SU-DHL-6 (cell line): ENCODE data around the gene TMEM164.
"Not testable (repeated sequence)": the region's sequence is repeated elsewhere in the genome, so short reads cannot be mapped to it uniquely, and the experiment has no call there.

ENCODE experiments used
- H2AFZ ChIP-seq: fragments of 200-600 bp; sonication (generic); 2 replicates; pipeline ENCODE4 v1.6.1; 2014; ENCODE audit warnings: low read depth, mild to moderate bottlenecking, moderate library complexity, mixed read lengths, antibody characterized with exemption, low read length; ENCODE audit not compliant: severe bottlenecking
- H3F3A ChIP-seq: fragments of 200-600 bp; shearing (Covaris generic); 2 replicates; pipeline ENCODE4 v1.6.0; 2016; ENCODE audit warnings: antibody characterized with exemption, mild to moderate bottlenecking; ENCODE audit not compliant: insufficient read depth
- H3K27ac ChIP-seq: fragments of 200-600 bp; sonication (generic); 2 replicates; pipeline ENCODE4 v1.5.1; 2016; ENCODE audit warnings: low read depth, mild to moderate bottlenecking, low read length, moderate library complexity, mixed read lengths
- H3K27me3 ChIP-seq: fragments of 200-600 bp; sonication (generic), shearing (Covaris generic); 2 replicates; pipeline ENCODE4 v1.6.0; 2014; ENCODE audit warnings: mild to moderate bottlenecking, low read length
- H3K36me3 ChIP-seq: fragments of 200-600 bp; sonication (generic); 2 replicates; pipeline ENCODE4 v1.6.1; 2014; ENCODE audit warnings: mild to moderate bottlenecking, low read length, mixed read lengths
- H3K4me2 ChIP-seq: fragments of 300-600, 200-600 bp; shearing (Covaris generic), sonication (generic); 2 replicates; pipeline ENCODE4 v1.6.0; 2014; ENCODE audit warnings: low read length, low read depth, mild to moderate bottlenecking; ENCODE audit not compliant: poor library complexity, severe bottlenecking
- H3K4me3 ChIP-seq: fragments of 200-600 bp; sonication (generic); 2 replicates; pipeline ENCODE4 v1.5.1; 2014; ENCODE audit warnings: antibody characterized with exemption, low read length, mild to moderate bottlenecking, mixed read lengths; ENCODE audit not compliant: insufficient read depth, poor library complexity, severe bottlenecking
- H3K79me2 ChIP-seq: fragments of 200-600 bp; sonication (generic); 2 replicates; pipeline ENCODE4 v1.6.1; 2014; ENCODE audit warnings: mild to moderate bottlenecking, low read length, moderate library complexity; ENCODE audit not compliant: insufficient read depth
- H3K9ac ChIP-seq: fragments of 200-600 bp; sonication (generic); 2 replicates; pipeline ENCODE4 v1.7.0; 2014; ENCODE audit warnings: mild to moderate bottlenecking, low read length
- H3K9me2 ChIP-seq: fragments of 200-600 bp; sonication (generic); replicated peaks from 2 replicates; pipeline ENCODE4 v1.6.1; 2014; ENCODE audit warnings: low read length; ENCODE audit not compliant: insufficient read depth
- H3K9me3 ChIP-seq: fragments of 200-600 bp; sonication (generic); 2 replicates; pipeline ENCODE4 v1.6.1; 2014; ENCODE audit warnings: low read length, mixed read lengths; ENCODE audit not compliant: insufficient read depth
- H4K20me1 ChIP-seq: fragments of 200-600 bp; sonication (generic); 2 replicates; pipeline ENCODE4 v1.6.1; 2014; ENCODE audit warnings: low read depth, mild to moderate bottlenecking, antibody characterized with exemption, low read length, moderate library complexity, mixed read lengths
- EZH2phosphoT487 ChIP-seq: fragments of 200-600 bp; sonication (generic), shearing (Covaris generic); conservative IDR thresholded peaks from 2 replicates; pipeline ENCODE4 v1.6.1; 2018; ENCODE audit warnings: mild to moderate bottlenecking, antibody characterized with exemption, low read length, moderate library complexity, mixed read lengths
- TF ChIP-seq, protein P1 (sequence below): fragments of 200-600 bp; sonication (generic); IDR thresholded peaks from one replicate; pipeline ENCODE4 v1.5.1; 2017; ENCODE audit warnings: antibody characterized with exemption, mild to moderate bottlenecking, low read length, moderate library complexity; ENCODE audit not compliant: insufficient read depth, poor library complexity, severe bottlenecking

The TMEM164 gene

DNA sequence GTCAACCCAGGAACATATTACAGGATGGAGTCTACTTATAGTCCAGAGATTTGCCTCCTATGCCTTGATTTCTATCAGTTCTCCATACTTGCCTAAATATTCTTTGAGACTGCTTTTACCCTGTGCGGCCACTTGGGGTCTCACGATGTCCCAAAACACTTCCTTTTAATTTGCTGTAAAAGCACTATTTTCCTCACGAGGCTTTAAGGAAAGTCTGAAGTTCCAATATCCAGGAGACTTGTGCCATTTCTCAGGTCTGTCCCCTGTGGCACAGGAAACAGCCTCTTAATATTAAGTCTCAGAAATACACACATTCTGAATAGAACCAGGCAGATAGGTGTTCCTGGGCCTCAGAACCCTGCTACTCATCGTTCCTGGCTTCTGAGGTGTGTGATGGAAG is 142.9 kb downstream of the TMEM164 start:
- peak overlapping the region; percentile 84 for H2AFZ ChIP-seq
- no peaks in the 10 kb centered on the region for H3K27me3 ChIP-seq

DNA sequence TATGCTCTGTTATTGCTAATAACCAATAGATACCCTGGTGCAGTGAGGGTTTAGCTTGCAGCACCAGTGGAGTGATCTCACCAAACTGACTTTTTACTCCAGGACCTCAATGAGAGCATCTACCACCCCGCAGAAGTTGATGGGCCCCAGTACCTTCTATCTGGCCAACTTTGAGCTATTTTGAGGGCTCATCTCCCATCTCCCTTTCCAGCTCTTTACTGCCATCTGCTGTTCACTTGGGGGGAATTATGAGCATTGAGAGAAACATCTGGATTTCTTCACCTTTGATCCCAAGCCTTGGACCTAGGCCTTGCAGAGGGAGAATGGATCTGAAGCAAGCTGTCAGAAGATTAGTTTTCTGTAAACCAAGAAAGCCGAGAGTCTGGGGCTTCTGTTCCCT is 143.6 kb downstream of the TMEM164 start:
- H3K27me3 ChIP-seq: no peaks in the 10 kb centered on the region
- H3F3A ChIP-seq: no peaks in the 10 kb centered on the region
- H3K4me3 ChIP-seq: no peak overlapping the region
- no peak overlapping the region for H3K9ac ChIP-seq
- no peak overlapping the region for H3K27ac ChIP-seq
- H3K4me2 ChIP-seq: no peak overlapping the region
- TF ChIP-seq, protein P1, sequence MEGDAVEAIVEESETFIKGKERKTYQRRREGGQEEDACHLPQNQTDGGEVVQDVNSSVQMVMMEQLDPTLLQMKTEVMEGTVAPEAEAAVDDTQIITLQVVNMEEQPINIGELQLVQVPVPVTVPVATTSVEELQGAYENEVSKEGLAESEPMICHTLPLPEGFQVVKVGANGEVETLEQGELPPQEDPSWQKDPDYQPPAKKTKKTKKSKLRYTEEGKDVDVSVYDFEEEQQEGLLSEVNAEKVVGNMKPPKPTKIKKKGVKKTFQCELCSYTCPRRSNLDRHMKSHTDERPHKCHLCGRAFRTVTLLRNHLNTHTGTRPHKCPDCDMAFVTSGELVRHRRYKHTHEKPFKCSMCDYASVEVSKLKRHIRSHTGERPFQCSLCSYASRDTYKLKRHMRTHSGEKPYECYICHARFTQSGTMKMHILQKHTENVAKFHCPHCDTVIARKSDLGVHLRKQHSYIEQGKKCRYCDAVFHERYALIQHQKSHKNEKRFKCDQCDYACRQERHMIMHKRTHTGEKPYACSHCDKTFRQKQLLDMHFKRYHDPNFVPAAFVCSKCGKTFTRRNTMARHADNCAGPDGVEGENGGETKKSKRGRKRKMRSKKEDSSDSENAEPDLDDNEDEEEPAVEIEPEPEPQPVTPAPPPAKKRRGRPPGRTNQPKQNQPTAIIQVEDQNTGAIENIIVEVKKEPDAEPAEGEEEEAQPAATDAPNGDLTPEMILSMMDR: peak; percentile 31
- TF ChIP-seq EZH2phosphoT487: no peak
- H3K9me2 ChIP-seq: no peaks in the 10 kb centered on the region
- H4K20me1 ChIP-seq: no peaks in the 10 kb centered on the region
- H3K36me3 ChIP-seq: no peaks in the 10 kb centered on the region
- peak overlapping the region; percentile 84 for H2AFZ ChIP-seq
- no peaks in the 10 kb centered on the region for H3K79me2 ChIP-seq
- no peaks in the 10 kb centered on the region for H3K9me3 ChIP-seq

More for the DNA sequence above, 142.9 kb downstream of the TMEM164 start:
- H3K9me3 ChIP-seq: no peaks in the 10 kb centered on the region
- H3K4me2 ChIP-seq: peak overlapping the region; percentile 13
- no peak for TF ChIP-seq EZH2phosphoT487
- TF ChIP-seq, protein P1: peak; percentile 34
- H4K20me1 ChIP-seq: no peaks in the 10 kb centered on the region
- no peaks in the 10 kb centered on the region for H3F3A ChIP-seq
- H3K9me2 ChIP-seq: no peaks in the 10 kb centered on the region
- H3K9ac ChIP-seq: no peak overlapping the region
- H3K4me3 ChIP-seq: no peak overlapping the region
- H3K36me3 ChIP-seq: no peaks in the 10 kb centered on the region
- H3K27ac ChIP-seq: no peak overlapping the region
- H3K79me2 ChIP-seq: no peaks in the 10 kb centered on the region

DNA sequence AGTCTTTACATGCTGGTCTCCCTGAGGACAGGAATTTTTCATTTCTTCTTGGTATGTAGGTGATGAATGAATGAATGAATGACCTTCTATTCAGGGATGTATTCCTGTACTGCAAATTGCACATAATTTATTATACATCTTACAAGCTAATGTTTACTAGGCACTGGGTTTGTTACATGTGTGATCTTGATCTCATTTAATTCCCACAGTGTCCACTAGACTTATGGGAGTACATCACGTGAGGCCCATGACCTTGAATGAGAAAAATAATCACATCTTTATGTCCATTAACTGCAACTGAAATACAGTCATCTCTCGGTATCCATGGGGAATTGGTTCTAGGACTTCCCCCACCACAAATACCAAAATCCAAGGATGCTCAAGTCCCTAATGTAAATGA is 150.3 kb downstream of the TMEM164 start:
- H3K4me2 ChIP-seq: no peak overlapping the region
- H3K27ac ChIP-seq: no peak overlapping the region
- H3K36me3 ChIP-seq: no peaks in the 10 kb centered on the region
- no peaks in the 10 kb centered on the region for H3K27me3 ChIP-seq
- H3K9ac ChIP-seq: no peak overlapping the region
- H3K9me3 ChIP-seq: no peaks in the 10 kb centered on the region
- TF ChIP-seq, protein P1: no peak
- TF ChIP-seq EZH2phosphoT487: no peak
- H3K9me2 ChIP-seq: no peaks in the 10 kb centered on the region
- no peak overlapping the region for H3K4me3 ChIP-seq
- no peaks in the 10 kb centered on the region for H3F3A ChIP-seq
- H3K79me2 ChIP-seq: no peaks in the 10 kb centered on the region
- H2AFZ ChIP-seq: no peak overlapping the region
- H4K20me1 ChIP-seq: no peaks in the 10 kb centered on the region

DNA sequence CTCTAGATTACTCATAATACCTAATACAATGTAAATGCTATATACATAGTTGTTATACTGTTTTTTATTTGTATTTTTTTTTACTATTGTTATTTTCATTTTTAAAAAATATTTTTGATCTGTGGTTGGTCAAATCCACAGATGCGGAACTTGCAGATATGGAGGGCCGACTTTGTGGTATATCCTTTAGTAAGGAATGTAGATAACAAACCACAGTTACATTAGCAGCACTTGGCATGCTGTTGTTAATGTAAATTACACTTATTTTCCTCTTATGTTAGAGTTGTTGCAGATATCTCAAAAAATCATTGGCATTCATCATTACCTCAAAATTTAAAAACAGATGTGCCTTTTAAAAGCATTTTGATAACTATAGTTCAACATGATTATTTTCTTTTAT is 151.0 kb downstream of the TMEM164 start:
- TF ChIP-seq, protein P1: no peak
- TF ChIP-seq EZH2phosphoT487: no peak
- Histone ChIP-seq H3K79me2 (no peaks in the 10 kb centered on the region), H3K9me2 (no peaks in the 10 kb centered on the region), H3K27me3 (no peaks in the 10 kb centered on the region), H2AFZ (no peak overlapping the region), H3K9ac (no peak overlapping the region), H3K4me3 (no peak overlapping the region), H3K4me2 (no peak overlapping the region), H4K20me1 (no peaks in the 10 kb centered on the region), H3K36me3 (no peaks in the 10 kb centered on the region), H3F3A (no peaks in the 10 kb centered on the region), H3K27ac (no peak overlapping the region), H3K9me3 (no peaks in the 10 kb centered on the region)

DNA sequence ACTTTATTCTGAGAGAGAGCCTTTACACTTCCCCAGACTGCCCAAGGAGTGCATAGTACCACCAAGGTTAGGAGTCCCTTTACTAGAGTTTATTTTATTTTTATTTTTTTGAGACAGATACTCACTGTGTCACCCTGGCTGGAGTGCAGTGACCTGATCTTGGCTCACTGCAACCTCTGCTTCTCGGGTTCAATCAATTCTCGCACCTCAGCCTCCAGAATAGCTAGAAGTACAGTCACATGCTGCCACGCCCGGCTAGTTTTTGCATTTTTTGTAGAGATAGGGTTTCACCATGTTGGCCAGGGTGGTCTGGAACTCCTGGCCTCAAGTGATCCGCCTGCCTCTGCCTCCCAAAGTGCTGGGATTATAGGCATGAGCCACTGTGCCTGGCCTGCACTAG is 151.4 kb downstream of the TMEM164 start:
- H3K9ac ChIP-seq, H3K79me2 ChIP-seq, H3K4me2 ChIP-seq, H3K9me2 ChIP-seq, H3F3A ChIP-seq, H4K20me1 ChIP-seq, H3K36me3 ChIP-seq, H2AFZ ChIP-seq, H3K9me3 ChIP-seq, H3K27ac ChIP-seq, H3K4me3 ChIP-seq, H3K27me3 ChIP-seq: not testable (repeated sequence)
